Ishikawa (cell line): ENCODE measurements around the gene INPP4B.

Source experiments
- CREB1 ChIP-seq: IDR thresholded peaks from 2 replicates; pipeline ENCODE4 v1.6.1; 2012; ENCODE audit warnings: low read depth
- EGR1 ChIP-seq: IDR thresholded peaks from 2 replicates; pipeline ENCODE4 v1.6.1; 2012
- EP300 ChIP-seq: IDR thresholded peaks from 2 replicates; pipeline ENCODE4 v1.6.1; 2012; ENCODE audit warnings: borderline replicate concordance
- MAX ChIP-seq: IDR thresholded peaks from 2 replicates; pipeline ENCODE4 v1.6.1; 2012
- NFIC ChIP-seq: IDR thresholded peaks from 2 replicates; pipeline ENCODE4 v1.6.1; 2012
- RAD21 ChIP-seq: IDR thresholded peaks from 2 replicates; pipeline ENCODE4 v1.6.1; 2012; ENCODE audit warnings: low read depth
- REST ChIP-seq: IDR thresholded peaks from 2 replicates; pipeline ENCODE4 v1.6.1; 2012; ENCODE audit warnings: low read depth, mild to moderate bottlenecking
- TAF1 ChIP-seq: IDR thresholded peaks from 2 replicates; pipeline ENCODE4 v1.6.1; 2012; ENCODE audit warnings: low read depth, mild to moderate bottlenecking
- USF1 ChIP-seq: IDR thresholded peaks from 2 replicates; pipeline ENCODE4 v1.6.1; 2012
- YY1 ChIP-seq: IDR thresholded peaks from 2 replicates; pipeline ENCODE4 v1.6.1; 2012; ENCODE audit warnings: low read depth
- ZBTB7A ChIP-seq: IDR thresholded peaks from 2 replicates; pipeline ENCODE4 v1.6.1; 2012; ENCODE audit warnings: low read depth

DNA sequence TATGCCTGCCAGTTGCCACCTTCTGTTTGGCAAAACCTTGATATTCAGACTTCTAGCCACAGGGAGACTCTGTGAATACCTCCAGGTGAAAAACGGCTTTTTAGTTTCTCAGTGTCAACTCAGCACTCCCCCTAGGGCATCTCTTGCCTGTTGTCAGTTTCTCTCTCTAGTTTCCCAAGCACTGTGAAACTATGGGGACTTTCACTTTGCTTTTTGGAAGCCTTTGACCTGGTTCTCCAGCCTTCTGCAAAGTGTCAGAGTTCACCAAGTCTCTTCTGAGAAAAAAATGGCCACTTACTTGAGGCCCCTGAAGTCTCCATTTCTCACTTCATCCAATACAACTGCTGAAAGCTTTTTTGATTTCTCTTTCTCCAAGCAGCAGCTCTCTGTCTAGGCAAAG lies 521.5 kb downstream of the INPP4B start:
- TF ChIP-seq YY1 (no peak), EP300 (no peak), TAF1 (no peak), EGR1 (no peak), MAX (no peak), CREB1 (no peak), ZBTB7A (no peak), REST (no peak), NFIC (no peak), RAD21 (no peak), USF1 (no peak)
